Duodenal mucosa (tissue), 2 donors: ENCODE measurements around the gene PPP1R1A.
A peak's percentile ranks its signal among the peaks of the same experiment; 100 is the strongest.

Experiments used
- H3K27ac ChIP-seq: one replicate; pipeline ENCODE4 v1.7.0; 2013; ENCODE audit warnings: low read depth, low read length
- H3K27me3 ChIP-seq, 2 donors: one replicate each; pipeline ENCODE4 v1.7.0; 2013; ENCODE audit warnings: low read length in 2 of 2, control low read depth in 1 of 2; ENCODE audit not compliant: insufficient read depth in 2 of 2, control insufficient read depth in 1 of 2
- H3K36me3 ChIP-seq, 2 donors: one replicate each; pipeline ENCODE4 v1.7.0; 2013; ENCODE audit warnings: low read length in 2 of 2, control low read depth in 1 of 2; ENCODE audit not compliant: insufficient read depth in 2 of 2, control insufficient read depth in 1 of 2
- H3K4me1 ChIP-seq, 2 donors: one replicate each; pipeline ENCODE4 v1.7.0; 2013; ENCODE audit warnings: low read length in 2 of 2, control low read depth in 1 of 2; ENCODE audit not compliant: insufficient read depth in 2 of 2, control insufficient read depth in 1 of 2
- H3K4me3 ChIP-seq, 2 donors: one replicate each; pipeline ENCODE4 v1.7.0; 2013; ENCODE audit warnings: low read length in 2 of 2, low read depth in 1 of 2
- H3K9ac ChIP-seq, 2 donors: one replicate each; pipeline ENCODE4 v1.7.0; 2013; ENCODE audit warnings: low read length in 2 of 2, low read depth in 1 of 2
- H3K9me3 ChIP-seq, 2 donors: one replicate each; pipeline ENCODE4 v1.7.0; 2013; ENCODE audit warnings: low read length in 2 of 2, control low read depth in 1 of 2; ENCODE audit not compliant: control insufficient read depth in 1 of 2

PPP1R1A gene

GRCh38 chr12:54563787-54564186 is 24.7 kb downstream of the PPP1R1A start:
- Histone ChIP-seq H3K4me1 (peaks cover 0 to 10% of the 10 kb centered on the region in 2 donors), H3K27me3 (no peaks in the 10 kb centered on the region), H3K27ac (no peak overlapping the region), H3K36me3 (no peaks in the 10 kb centered on the region), H3K9me3 (no peaks in the 10 kb centered on the region), H3K4me3 (no peak overlapping the region), H3K9ac (no peak overlapping the region)

- Histone ChIP-seq H3K4me3 (no peak overlapping the region), H3K4me1 (peaks cover 0 to 10% of the 10 kb centered on the region in 2 donors), H3K36me3 (no peaks in the 10 kb centered on the region), H3K27me3 (no peaks in the 10 kb centered on the region), H3K9me3 (no peaks in the 10 kb centered on the region), H3K9ac (no peak overlapping the region), H3K27ac (no peak overlapping the region)
Measured at GRCh38 chr12:54562750-54563356, 25.6 kb downstream of the PPP1R1A start.

- H3K4me3 ChIP-seq: peak overlapping the region; percentile 64 to 72
- H3K9ac ChIP-seq: peak overlapping the region; percentile 47 to 52
- no peaks in the 10 kb centered on the region for H3K36me3 ChIP-seq
- no peaks in the 10 kb centered on the region for H3K27me3 ChIP-seq
- H3K4me1 ChIP-seq: peaks cover 0 to 10% of the 10 kb centered on the region in 2 donors
- no peaks in the 10 kb centered on the region for H3K9me3 ChIP-seq
- H3K27ac ChIP-seq: no peak overlapping the region
Measured at GRCh38 chr12:54561164-54561563, 27.3 kb downstream of the PPP1R1A start.

GRCh38 chr12:54560374-54560858 is 28.0 kb downstream of the PPP1R1A start:
- Histone ChIP-seq H3K27me3 (peaks cover 3% of the 10 kb centered on the region in 2 donors), H3K9ac (peak overlapping the region; percentile 47 to 52), H3K36me3 (no peaks in the 10 kb centered on the region), H3K4me1 (peaks cover 0 to 10% of the 10 kb centered on the region in 2 donors), H3K9me3 (no peaks in the 10 kb centered on the region), H3K27ac (no peak overlapping the region), H3K4me3 (peak overlapping the region; percentile 64 to 72)

- H3K4me3 ChIP-seq: no peak overlapping the region
- no peaks in the 10 kb centered on the region for H3K36me3 ChIP-seq
- no peak overlapping the region for H3K9ac ChIP-seq
- H3K9me3 ChIP-seq: no peaks in the 10 kb centered on the region
- H3K4me1 ChIP-seq: peaks cover 0 to 10% of the 10 kb centered on the region in 2 donors
- H3K27ac ChIP-seq: no peak overlapping the region
- H3K27me3 ChIP-seq: peaks cover 3% of the 10 kb centered on the region in 2 donors
Measured at GRCh38 chr12:54558759-54559158, 29.7 kb downstream of the PPP1R1A start.

GRCh38 chr12:54558311-54558710 is 30.1 kb downstream of the PPP1R1A start:
- H3K9ac ChIP-seq: no peak overlapping the region
- no peaks in the 10 kb centered on the region for H3K9me3 ChIP-seq
- H3K36me3 ChIP-seq: no peaks in the 10 kb centered on the region
- peaks cover 0 to 10% of the 10 kb centered on the region in 2 donors for H3K4me1 ChIP-seq
- peaks cover 3% of the 10 kb centered on the region in 2 donors for H3K27me3 ChIP-seq
- no peak overlapping the region for H3K27ac ChIP-seq
- no peak overlapping the region for H3K4me3 ChIP-seq

GRCh38 chr12:54555670-54556257 is 32.7 kb downstream of the PPP1R1A start:
- Histone ChIP-seq H3K4me1 (peaks cover 0 to 7% of the 10 kb centered on the region in 2 donors), H3K9me3 (no peaks in the 10 kb centered on the region), H3K4me3 (no peak overlapping the region), H3K9ac (no peak overlapping the region), H3K36me3 (no peaks in the 10 kb centered on the region), H3K27me3 (peaks cover 3 to 22% of the 10 kb centered on the region in 2 donors), H3K27ac (no peak overlapping the region)

- peak overlapping the region; percentile 44 to 64 for H3K4me3 ChIP-seq
- H3K27me3 ChIP-seq: peaks cover 21 to 31% of the 10 kb centered on the region in 2 donors
- peaks cover 0 to 13% of the 10 kb centered on the region in 2 donors for H3K4me1 ChIP-seq
- no peaks in the 10 kb centered on the region for H3K36me3 ChIP-seq
- H3K9ac ChIP-seq: no peak overlapping the region
- H3K27ac ChIP-seq: no peak overlapping the region
- no peaks in the 10 kb centered on the region for H3K9me3 ChIP-seq
Measured at GRCh38 chr12:54549774-54550451, 38.5 kb downstream of the PPP1R1A start.

GRCh38 chr12:54546511-54546910 is 41.9 kb downstream of the PPP1R1A start:
- no peak overlapping the region for H3K9ac ChIP-seq
- H3K36me3 ChIP-seq: peaks cover 0 to 7% of the 10 kb centered on the region in 2 donors
- H3K27ac ChIP-seq: no peak overlapping the region
- peaks cover 20 to 21% of the 10 kb centered on the region in 2 donors for H3K27me3 ChIP-seq
- H3K4me1 ChIP-seq: peaks cover 0 to 13% of the 10 kb centered on the region in 2 donors
- no peaks in the 10 kb centered on the region for H3K9me3 ChIP-seq
- no peak overlapping the region for H3K4me3 ChIP-seq

GRCh38 chr12:54544743-54545142 is 43.7 kb downstream of the PPP1R1A start:
- no peaks in the 10 kb centered on the region for H3K9me3 ChIP-seq
- H3K27ac ChIP-seq: no peak overlapping the region

More at GRCh38 chr12:54544743-54545142, 43.7 kb downstream of the PPP1R1A start:
- Histone ChIP-seq H3K4me1 (peaks cover 0 to 8% of the 10 kb centered on the region in 2 donors), H3K9ac (no peak overlapping the region), H3K4me3 (no peak overlapping the region), H3K36me3 (peaks cover 0 to 12% of the 10 kb centered on the region in 2 donors), H3K27me3 (peaks cover 3 to 13% of the 10 kb centered on the region in 2 donors)
